GM19438 (cell line): ENCODE data around the gene MAML3.

ENCODE experiments used
- ATAC-seq: cut with Tn5 transposase; IDR thresholded peaks from one replicate; pipeline ENCODE4 v1.9.1; 2021; ENCODE audit warnings: low read depth; ENCODE audit not compliant: unreplicated experiment

Gene MAML3

GRCh38 chr4:139825523-139826014 is 328.4 kb downstream of the MAML3 start:
- ATAC-seq, result no peak

GRCh38 chr4:139824882-139825522 is 329.0 kb downstream of the MAML3 start:
- ATAC-seq, result no peak

- no peak for ATAC-seq
Observed at GRCh38 chr4:139823746-139824145, 330.2 kb downstream of the MAML3 start.

- no peak for ATAC-seq
Observed at GRCh38 chr4:139823345-139823744, 330.6 kb downstream of the MAML3 start.

- no peak for ATAC-seq
Observed at GRCh38 chr4:139822391-139822790, 331.6 kb downstream of the MAML3 start.

- no peak for ATAC-seq
Observed at GRCh38 chr4:139819082-139819481, 334.9 kb downstream of the MAML3 start.

GRCh38 chr4:139817657-139818452 is 336.1 kb downstream of the MAML3 start:
- no peak for ATAC-seq

GRCh38 chr4:139816856-139817255 is 337.1 kb downstream of the MAML3 start:
- ATAC-seq, result no peak

- no peak for ATAC-seq
Observed at GRCh38 chr4:139815778-139816601, 338.0 kb downstream of the MAML3 start.

GRCh38 chr4:139814323-139815015 is 339.5 kb downstream of the MAML3 start:
- no peak for ATAC-seq

- ATAC-seq, result no peak
Observed at GRCh38 chr4:139813881-139814280, 340.1 kb downstream of the MAML3 start.

GRCh38 chr4:139810710-139811109 is 343.3 kb downstream of the MAML3 start:
- ATAC-seq, result no peak

GRCh38 chr4:139809757-139810140 is 344.2 kb downstream of the MAML3 start:
- no peak for ATAC-seq

- no peak for ATAC-seq
Observed at GRCh38 chr4:139808808-139809756, 344.9 kb downstream of the MAML3 start.

- ATAC-seq, result no peak
Observed at GRCh38 chr4:139808381-139808807, 345.6 kb downstream of the MAML3 start.

- no peak for ATAC-seq
Observed at GRCh38 chr4:139807483-139807882, 346.5 kb downstream of the MAML3 start.

GRCh38 chr4:139806929-139807328 is 347.1 kb downstream of the MAML3 start:
- ATAC-seq, result no peak

GRCh38 chr4:139802931-139803330 is 351.1 kb downstream of the MAML3 start:
- ATAC-seq, result no peak

GRCh38 chr4:139802488-139802887 is 351.5 kb downstream of the MAML3 start:
- ATAC-seq, result no peak
